Iris pigment epithelial cell (primary cell): ENCODE data around the gene PGD.

Experiments
- DNase-seq: peaks from one replicate; pipeline ENCODE4 v3.0.0-alpha.2; 2011; ENCODE audit warnings: low read depth

Gene PGD

GRCh38 chr1:10398734-10399443, at the start of gene PGD:
PGD (plus strand) TSS chr1:10399064; CDS start chr1:10399118, 54 bp downstream.
- peak; percentile 99 for DNase-seq

DNA sequence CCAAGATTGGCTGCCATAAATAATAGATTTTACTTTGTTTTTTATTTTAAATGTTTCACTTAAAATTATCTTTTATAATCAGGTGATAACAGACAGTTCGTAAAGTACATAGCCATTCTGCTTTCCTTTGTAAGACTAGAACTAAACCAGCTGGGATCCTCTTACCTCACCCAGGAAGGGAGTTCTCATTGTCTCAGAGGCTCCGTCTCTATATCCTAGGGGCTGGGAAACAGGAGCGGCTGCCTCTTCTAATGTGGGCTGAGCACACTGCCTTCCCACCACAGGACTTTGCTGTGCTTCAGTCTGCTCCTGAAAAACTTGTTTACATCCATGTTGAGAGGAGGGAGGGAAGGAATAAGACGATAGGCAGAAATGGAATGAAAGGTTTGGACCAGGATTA, 45.6 kb upstream of the PGD start:
- no peak for DNase-seq

- DNase-seq, result no peak
Measured at GRCh38 chr1:10353693-10354092, 45.2 kb upstream of the PGD start.

GRCh38 chr1:10360045-10360444, 38.8 kb upstream of the PGD start:
- DNase-seq, result no peak

- no peak for DNase-seq
Measured at GRCh38 chr1:10361515-10361914, 37.3 kb upstream of the PGD start.

GRCh38 chr1:10368194-10368593, 30.7 kb upstream of the PGD start:
- no peak for DNase-seq

DNA sequence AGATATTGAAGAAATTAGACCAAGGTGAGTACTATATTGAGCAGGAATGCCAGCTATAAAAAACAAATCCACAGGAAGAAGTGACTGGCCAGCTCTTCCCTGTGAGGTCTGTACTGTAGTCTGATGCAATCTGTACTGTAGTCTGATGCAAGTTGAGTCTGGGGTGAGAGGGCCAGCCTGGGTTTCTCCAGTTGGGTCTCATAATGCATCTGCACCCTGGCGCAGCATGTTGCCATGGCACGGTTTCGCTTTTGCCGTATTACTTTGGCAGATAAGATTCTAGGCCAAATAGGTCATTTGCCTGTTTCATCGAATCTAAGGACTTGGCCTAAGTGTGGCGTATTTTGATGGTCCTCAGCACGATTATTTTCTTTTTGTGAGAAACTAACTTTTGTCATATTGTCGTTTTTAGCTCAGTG, 24.4 kb upstream of the PGD start:
- DNase-seq, result peak; percentile 56

DNA sequence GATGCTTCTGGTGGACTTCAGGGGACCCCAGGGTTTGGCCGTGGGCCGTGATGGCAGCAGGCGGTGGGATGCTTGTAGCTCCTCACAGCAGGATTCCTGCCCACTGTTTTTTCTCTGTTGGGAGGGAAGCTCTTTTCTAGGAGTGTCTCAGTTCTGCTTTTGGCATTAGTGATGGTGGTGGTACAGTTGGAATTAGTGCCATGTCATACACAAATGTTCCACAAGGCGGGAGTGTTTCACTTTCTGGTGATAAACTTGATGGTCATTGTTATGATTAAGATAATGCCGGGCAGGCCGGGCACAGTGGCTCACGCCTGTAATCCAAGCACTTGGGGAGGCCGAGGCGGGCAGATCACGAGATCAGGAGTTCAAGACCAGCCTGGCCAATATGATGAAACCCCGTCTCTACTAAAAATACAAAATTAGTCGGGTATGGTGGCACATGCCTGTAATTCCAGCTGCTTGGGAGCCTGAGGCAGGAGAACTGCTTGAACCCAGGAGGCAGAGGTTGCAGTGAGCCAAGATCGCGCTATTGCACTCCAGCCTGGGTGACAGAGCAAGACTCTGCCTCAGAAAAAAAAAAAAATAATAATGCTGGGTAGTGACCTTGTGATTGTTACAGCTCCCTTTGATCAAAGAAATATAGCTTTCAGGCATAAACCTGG, 21.4 kb upstream of the PGD start:
- DNase-seq, result peak; percentile 81

DNA sequence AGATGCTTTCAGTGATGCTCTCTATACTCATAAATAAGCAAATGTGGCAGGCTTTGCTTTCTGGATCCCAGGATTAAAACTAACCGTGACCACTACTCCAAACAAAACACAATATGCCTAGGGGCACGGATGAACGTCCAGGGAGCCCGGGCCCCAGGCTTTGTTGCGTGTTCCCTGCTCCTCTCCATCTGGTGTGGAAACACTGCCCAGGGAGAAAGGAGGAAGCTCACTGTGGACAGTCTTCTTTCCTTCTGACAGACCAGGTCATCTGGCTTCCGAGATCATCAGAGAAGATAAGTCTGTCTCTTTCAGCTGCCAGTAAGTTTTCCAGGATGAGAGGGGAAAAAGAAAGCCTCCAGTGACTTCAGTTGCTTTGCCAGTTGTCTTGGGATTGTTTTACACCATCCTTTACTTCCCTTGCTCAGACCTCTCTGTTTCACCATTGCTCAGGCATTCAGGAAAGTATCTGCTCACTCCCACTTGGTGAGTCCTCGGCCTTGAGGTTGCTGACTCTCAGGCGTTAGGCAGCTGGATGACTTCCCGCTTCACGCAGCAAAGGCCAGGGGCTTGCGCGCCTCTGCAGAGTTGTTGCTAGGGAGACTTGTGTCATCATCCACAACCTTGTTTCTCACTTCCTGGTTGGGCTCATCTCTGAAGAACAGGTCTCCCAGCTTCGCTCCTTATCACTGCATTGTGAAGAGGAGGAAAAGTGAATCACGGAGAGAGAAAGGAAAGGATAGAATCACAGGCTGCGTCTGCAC, 20.6 kb upstream of the PGD start:
- DNase-seq, result peak; percentile 99

- DNase-seq, result no peak
Measured at GRCh38 chr1:10379101-10379620, 19.7 kb upstream of the PGD start.

DNA sequence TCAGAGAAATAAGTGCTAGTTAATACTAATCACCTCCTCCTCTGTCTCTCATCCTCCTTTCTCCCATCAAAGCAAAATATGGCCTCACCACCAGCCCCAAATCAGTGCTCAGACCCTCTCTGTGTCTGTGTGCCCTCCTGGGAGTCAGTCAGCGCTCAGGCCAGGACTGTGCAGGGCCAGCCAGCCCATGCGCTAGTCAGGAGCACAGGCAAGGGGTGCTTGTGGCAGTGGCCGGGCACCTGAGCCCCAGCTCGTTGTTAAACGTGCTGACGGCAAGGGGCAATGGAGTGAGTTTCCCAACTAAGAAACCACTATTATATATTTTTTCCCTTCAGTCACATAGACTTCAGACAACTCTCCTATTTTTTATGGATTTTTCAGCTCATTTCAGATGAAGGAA, 19.2 kb upstream of the PGD start:
- no peak for DNase-seq

- DNase-seq, result peak; percentile 96
Measured at GRCh38 chr1:10380594-10381275, 18.1 kb upstream of the PGD start.

DNA sequence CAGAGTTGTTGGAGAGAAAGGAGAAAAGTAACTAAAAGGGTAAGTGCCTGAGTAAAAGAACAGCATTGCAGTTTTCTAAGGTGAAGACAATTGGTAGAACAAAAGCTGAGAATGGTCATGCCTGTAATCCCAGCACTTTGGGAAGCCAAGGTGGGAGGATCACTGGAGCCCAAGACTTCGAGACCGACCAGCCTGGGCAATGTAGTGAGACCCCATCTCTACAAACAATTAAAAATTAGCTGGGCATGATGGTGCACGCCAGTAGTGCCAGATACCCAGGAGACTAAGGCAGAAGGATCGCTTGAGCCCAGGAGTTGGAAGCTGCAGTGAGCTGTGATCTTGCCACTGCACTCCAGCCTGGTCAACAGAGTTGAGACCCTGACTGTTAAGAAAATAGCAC, 15.2 kb upstream of the PGD start:
- no peak for DNase-seq

GRCh38 chr1:10384219-10384618, 14.6 kb upstream of the PGD start:
- no peak for DNase-seq

GRCh38 chr1:10386761-10387676, 11.8 kb upstream of the PGD start:
- no peak for DNase-seq

GRCh38 chr1:10387677-10388386, 11.0 kb upstream of the PGD start:
- peak; percentile 94 for DNase-seq

- no peak for DNase-seq
Measured at GRCh38 chr1:10388387-10388715, 10.5 kb upstream of the PGD start.

DNA sequence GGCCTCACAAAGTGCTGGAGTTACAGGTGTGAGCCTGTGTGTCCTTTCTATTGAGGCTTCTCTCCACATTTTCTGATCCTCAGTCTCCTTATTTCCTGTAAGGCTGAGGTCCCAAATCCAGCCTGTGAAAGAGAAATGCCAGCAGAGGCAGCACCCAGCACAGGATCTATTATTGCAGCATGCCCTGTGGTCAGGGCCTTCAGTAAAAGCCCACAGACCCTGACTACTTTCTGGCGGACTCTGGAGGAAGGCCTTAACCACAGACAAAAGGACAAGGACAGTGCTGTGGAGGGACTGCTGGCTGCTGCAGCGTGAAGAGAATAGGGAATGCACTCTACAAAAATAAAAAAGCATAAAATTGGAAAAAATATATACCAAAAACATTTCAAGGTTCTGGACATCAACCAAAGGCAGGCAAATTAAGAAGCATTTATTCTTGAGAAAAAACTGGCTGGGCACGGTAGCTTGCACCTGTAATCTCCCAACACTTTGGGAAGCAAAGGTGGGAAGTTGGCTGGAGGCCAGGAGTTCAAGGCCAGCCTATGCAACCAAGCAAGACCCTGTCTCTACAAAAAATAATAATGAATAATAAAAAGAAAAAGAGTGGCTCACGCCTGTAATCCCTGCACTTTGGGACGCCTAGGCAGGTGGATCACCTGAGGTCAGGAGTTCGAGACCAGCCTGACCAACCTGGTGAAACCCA, 9.4 kb upstream of the PGD start:
- no peak for DNase-seq

DNA sequence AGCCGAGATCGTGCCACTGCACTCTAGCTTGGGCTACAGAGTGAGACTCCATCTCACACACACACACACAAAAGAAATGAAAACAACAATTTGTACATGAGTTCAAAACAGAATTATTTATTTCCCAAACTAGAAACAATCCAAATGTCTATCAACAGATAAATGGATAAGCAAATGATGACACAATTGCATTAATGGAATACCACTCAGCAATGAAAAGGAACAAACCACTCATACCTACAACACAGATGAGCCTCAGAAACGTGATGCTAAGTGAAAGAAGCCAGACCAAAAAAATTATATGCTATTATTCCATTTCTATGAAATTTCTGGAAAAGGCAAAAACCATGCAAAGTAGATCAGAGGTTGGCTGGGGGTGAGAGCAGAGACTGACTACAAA, 2.0 kb upstream of the PGD start:
- DNase-seq, result no peak

DNA sequence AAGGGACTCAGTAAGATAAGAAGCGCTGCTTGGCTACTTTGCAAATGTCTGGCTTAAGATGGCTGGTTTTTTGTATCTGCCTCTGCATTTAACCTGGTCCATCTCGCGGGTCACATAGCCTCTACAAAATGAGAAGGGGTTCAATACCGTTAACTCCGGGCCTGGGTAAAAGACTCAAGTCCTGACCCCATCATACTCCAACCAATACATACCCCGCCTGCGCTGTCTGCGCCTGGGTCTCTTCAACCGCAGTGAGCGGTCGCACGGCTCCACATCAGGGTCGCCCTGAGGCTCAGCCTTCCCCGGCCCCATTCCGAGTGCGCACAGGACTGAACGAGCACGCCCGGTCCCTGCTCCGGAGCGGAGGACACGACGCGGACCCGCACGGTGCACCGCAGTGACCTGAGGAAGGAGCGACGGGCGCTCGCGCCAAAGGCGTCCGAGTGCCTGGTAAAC, 558 bp upstream of the PGD start:
- DNase-seq, result no peak
